ENCODE results near the gene ELP6. TPM values are rescaled to one million over a fixed set of nuclear protein-coding genes. Genes with fewer than 3 reads are reported as not detected.

ELP6 gene
- total RNA-seq, 1 donor from 2014 or later: 51.3 TPM

DNA sequence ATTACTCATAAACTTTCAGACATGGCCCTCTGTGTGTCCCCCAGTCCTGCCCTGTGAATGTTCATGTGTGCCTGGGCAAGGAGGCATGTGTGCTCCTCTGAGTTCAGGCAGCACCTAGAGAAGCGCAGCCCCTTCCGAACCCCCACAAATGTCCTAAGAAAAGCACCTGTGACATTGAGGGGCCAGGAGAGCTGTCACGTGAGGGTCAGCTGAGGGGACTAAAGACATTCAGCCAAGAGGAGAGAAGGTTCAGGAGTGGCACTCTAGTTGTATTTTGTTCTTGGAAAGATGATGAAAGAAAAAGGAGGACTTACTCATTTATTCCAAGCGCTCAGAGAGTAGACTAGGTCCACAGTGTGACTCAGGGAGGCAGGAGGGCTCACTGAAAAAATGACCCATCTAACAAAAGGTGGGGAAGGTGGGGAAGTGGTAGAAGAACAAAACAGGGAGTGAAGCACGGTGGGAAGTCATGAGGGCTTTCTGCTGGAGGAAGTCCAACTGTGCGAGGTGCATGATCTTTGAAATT is 28.1 kb upstream of the ELP6 start:
- Mint-ChIP-seq H3K27me3 (no peaks in the 10 kb centered on the region), H3K36me3 (no peaks in the 10 kb centered on the region), H3K4me1 (ENCODE audit: unreplicated experiment) (peaks cover 11% of the 10 kb centered on the region), H3K27ac (no peak overlapping the region), H3K4me3 (no peak overlapping the region), H3K9me3 (no peaks in the 10 kb centered on the region)
- DNase-seq (ENCODE audit: extremely low spot score, unreplicated experiment): no peak
- TF ChIP-seq CTCF (conservative IDR thresholded peaks at IDR 0.05): no peak

GRCh38 chr3:47540281-47540680 is 26.8 kb upstream of the ELP6 start:
- no peak for DNase-seq (ENCODE audit: extremely low spot score, unreplicated experiment)
- peaks cover 11% of the 10 kb centered on the region for H3K4me1 Mint-ChIP-seq (ENCODE audit: unreplicated experiment)
- no peaks in the 10 kb centered on the region for H3K27me3 Mint-ChIP-seq
- H3K9me3 Mint-ChIP-seq: no peaks in the 10 kb centered on the region
- TF ChIP-seq CTCF (conservative IDR thresholded peaks at IDR 0.05): no peak
- no peak overlapping the region for H3K27ac Mint-ChIP-seq
- no peak overlapping the region for H3K4me3 Mint-ChIP-seq
- H3K36me3 Mint-ChIP-seq: no peaks in the 10 kb centered on the region

GRCh38 chr3:47536967-47537366 is 23.5 kb upstream of the ELP6 start:
- no peak for DNase-seq (ENCODE audit: extremely low spot score, unreplicated experiment)
- Mint-ChIP-seq H3K27me3 (no peaks in the 10 kb centered on the region), H3K36me3 (no peaks in the 10 kb centered on the region), H3K4me1 (ENCODE audit: unreplicated experiment) (peaks cover 5% of the 10 kb centered on the region), H3K9me3 (no peaks in the 10 kb centered on the region), H3K4me3 (no peak overlapping the region), H3K27ac (no peak overlapping the region)
- TF ChIP-seq CTCF (conservative IDR thresholded peaks at IDR 0.05): no peak

DNA sequence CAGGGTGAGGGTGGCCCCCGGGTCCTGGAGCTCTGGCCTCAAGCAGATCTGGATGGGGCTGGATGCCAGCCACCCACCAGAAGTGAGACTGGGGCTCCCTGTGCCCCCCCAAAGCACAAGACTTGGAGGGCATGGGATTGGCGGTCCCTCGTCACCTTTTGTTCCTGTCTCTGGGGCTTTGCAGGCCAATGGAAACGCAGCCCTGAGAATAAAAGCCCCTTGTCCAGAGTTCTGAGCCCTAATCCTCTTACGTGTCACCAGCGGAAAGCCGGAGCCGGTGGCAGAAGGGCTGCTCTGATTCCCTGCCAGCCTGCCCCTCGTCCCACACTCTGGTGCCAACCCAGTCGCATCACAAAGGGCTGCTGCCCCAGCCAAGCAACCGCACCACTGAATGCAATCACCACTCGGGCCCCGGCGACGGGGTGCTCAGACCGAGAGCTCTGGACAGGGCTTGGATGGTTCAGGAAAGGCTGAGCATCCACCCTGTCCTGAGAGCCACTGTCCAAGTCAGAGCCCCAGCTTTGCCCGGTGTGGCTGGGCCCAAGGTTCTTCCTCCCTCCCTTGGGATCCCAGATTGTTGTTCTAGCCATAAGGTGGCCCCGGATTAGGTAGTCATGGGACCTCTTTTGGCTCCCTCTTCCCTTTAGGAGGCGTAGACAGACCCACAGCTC is 22.8 kb upstream of the ELP6 start:
- H3K9me3 Mint-ChIP-seq: no peaks in the 10 kb centered on the region
- DNase-seq (ENCODE audit: extremely low spot score, unreplicated experiment): no peak
- no peak for TF ChIP-seq CTCF (conservative IDR thresholded peaks at IDR 0.05)
- H3K4me3 Mint-ChIP-seq: no peak overlapping the region
- H3K27me3 Mint-ChIP-seq: no peaks in the 10 kb centered on the region
- H3K36me3 Mint-ChIP-seq: no peaks in the 10 kb centered on the region
- H3K4me1 Mint-ChIP-seq (ENCODE audit: unreplicated experiment): no peaks in the 10 kb centered on the region
- no peak overlapping the region for H3K27ac Mint-ChIP-seq

DNA sequence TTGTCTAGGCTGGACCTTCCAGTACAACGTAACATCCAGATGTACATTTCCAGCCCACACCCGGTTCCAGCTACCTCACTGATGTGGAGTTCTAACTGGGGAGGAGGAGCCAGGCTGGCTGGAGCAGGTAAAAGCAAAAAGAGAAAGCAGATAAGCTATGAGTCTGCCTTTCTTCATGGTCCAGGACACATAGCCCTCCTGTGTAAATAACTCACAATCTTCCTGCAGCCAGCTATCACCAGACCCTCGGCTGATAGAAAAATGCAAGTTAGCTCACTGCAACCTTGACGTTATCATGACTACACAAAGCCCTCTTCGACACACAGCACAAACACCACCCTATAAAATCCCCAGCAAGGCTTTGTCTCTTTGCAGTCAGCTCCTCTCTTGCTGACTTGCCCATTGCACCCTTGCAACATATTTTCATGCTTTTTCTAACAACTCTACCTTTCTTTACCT is 20.5 kb upstream of the ELP6 start:
- no peak for TF ChIP-seq CTCF (conservative IDR thresholded peaks at IDR 0.05)
- no peaks in the 10 kb centered on the region for H3K36me3 Mint-ChIP-seq
- H3K9me3 Mint-ChIP-seq: no peaks in the 10 kb centered on the region
- no peaks in the 10 kb centered on the region for H3K4me1 Mint-ChIP-seq (ENCODE audit: unreplicated experiment)
- H3K27me3 Mint-ChIP-seq: no peaks in the 10 kb centered on the region
- DNase-seq (ENCODE audit: extremely low spot score, unreplicated experiment): no peak
- no peak overlapping the region for H3K4me3 Mint-ChIP-seq
- no peak overlapping the region for H3K27ac Mint-ChIP-seq

Data from type B pancreatic cell (in vitro differentiated cells).